Cardiac fibroblast (primary cell): ENCODE data around the gene ATF4.
A peak's percentile ranks its signal among the peaks of the same experiment; 100 is the strongest.

Source experiments
- DNase-seq, 2 donors: peaks; one replicate each; pipeline versions ENCODE4 v3.0.0 to v3.0.0-alpha.2; 2010; ENCODE audit warnings: low read depth in 2 of 2
- H3K4me3 ChIP-seq, 2 donors: replicated peaks in 1 of 2; 1 replicate in 1 of 2; 2 replicates in 1 of 2; pipeline ENCODE4 v1.5.1; 2011; ENCODE audit warnings: low read depth in 2 of 2, low read length in 2 of 2, mild to moderate bottlenecking in 2 of 2, moderate library complexity in 1 of 2
- TF ChIP-seq, protein P1 (sequence below): IDR thresholded peaks from one replicate; pipeline ENCODE4 v1.5.1; 2011; ENCODE audit warnings: low read depth, mild to moderate bottlenecking, low read length, inconsistent platforms

The ATF4 gene

DNA sequence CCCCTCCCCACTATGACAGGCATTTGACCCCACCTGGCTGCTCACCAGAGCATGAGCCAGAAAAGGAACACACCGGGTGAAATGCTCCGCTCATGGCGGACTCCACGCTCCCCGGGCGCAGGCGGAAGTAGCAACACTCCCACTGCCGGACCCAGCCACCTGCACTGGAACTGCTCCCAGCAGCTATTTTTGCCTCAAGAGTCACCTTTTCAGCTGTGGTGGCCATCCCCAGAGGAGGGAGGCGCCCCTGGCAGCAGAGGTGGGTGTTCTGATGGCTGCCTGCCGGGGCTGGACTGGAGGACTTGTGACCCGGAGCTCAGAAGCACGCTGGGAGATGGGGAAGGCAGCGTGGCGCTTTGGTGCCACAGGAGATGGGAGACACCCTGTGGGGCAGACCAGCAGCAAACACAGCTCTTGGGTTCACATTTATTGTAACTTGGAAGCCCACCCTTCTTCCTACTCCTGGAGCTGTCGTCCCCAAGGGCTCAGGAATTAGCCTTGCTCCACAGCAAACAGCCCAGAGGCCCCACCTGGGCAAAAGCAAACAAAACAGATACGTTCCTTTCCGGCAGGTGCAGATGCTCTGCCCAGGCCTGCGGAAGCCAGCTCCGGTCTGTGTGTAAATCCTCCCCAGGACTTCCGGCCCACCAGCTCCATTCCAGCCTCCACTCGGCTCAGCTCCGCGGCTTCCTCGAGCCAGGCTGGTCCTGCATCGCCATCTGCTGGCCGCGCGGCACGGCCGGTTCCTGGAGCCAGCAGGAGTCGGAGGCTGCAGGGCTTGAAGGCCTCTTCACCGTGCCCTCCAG, 8.5 kb downstream of the ATF4 start:
- no peak overlapping the region for H3K4me3 ChIP-seq
- TF ChIP-seq, protein P1, sequence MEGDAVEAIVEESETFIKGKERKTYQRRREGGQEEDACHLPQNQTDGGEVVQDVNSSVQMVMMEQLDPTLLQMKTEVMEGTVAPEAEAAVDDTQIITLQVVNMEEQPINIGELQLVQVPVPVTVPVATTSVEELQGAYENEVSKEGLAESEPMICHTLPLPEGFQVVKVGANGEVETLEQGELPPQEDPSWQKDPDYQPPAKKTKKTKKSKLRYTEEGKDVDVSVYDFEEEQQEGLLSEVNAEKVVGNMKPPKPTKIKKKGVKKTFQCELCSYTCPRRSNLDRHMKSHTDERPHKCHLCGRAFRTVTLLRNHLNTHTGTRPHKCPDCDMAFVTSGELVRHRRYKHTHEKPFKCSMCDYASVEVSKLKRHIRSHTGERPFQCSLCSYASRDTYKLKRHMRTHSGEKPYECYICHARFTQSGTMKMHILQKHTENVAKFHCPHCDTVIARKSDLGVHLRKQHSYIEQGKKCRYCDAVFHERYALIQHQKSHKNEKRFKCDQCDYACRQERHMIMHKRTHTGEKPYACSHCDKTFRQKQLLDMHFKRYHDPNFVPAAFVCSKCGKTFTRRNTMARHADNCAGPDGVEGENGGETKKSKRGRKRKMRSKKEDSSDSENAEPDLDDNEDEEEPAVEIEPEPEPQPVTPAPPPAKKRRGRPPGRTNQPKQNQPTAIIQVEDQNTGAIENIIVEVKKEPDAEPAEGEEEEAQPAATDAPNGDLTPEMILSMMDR = peak; percentile 100

DNA sequence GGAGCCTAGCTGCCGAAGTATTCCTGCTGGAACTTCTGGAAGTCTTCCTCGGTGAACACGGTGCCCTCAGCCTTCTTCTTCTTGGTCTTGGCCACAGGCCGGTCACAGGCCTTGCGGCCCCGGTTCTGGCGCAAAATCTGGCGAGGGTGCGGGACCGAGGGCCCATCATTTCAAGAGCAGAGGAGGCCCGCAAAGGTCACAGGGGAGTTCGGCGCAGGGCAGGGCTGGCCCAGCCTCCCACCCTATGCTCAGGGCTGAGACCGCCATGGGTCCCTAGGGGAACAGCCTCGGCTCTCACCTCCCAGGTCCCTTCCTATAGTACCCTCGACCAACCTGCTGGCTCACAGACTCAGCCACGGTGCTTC, 9.1 kb downstream of the ATF4 start:
- no peak for DNase-seq
- H3K4me3 ChIP-seq = no peak overlapping the region
- TF ChIP-seq, protein P1 = no peak

More for the DNA sequence above, 8.5 kb downstream of the ATF4 start:
- peak; percentile 94 to 96 for DNase-seq

DNA sequence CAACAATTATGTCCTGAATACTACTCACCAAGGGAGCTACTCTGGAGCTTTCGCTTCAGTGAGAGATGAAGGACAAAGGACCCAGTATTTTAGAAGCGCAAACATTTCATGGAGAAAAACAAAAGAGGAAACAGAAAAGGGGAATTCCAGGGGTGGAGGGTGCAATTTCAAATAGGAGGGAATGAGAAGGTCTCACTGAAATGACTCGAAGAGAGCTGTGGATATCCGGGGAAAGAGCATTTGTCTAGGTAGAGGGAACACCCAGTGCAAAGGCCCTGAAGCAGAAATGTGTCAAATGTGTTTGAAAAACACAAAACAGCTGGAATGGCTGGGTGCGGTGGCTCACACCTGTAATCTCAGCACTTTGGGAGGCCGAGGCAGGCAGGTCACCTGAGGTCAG, 9.8 kb downstream of the ATF4 start:
- no peak overlapping the region for H3K4me3 ChIP-seq
- TF ChIP-seq, protein P1 = no peak
- DNase-seq = no peak

DNA sequence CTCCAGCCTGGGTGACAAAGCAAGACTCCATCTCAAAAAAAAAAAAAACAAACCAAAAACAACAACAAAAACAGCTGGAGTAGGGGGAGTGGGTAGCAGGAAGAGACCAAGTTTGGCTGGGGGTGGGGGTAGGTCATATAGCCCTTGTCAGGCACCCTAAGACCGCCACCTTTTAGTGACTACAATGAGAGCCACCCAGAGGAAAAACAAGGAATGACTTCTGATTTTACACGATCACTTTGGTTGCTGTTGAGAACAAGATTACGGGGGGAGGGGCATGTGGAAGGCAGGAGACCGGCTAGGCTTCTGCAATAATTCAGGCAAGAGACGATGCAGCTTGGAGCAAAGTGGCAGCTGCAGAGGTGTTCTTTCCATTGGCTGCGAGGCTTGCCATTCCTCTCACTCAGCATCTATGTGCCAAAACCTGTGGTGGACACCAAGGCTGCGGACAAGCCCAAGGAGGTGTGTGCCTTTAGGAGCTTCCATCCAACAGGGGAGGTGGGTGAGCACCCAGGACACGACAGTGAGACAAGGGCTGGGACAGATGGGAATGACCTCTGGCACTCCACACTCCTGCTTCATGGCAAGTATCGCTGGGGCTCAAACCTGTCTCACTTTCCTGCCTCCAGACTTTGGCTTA, 10.4 kb downstream of the ATF4 start:
- no peak overlapping the region for H3K4me3 ChIP-seq
- peak; percentile 53 to 67 for DNase-seq
- TF ChIP-seq, protein P1 = peak; percentile 22

DNA sequence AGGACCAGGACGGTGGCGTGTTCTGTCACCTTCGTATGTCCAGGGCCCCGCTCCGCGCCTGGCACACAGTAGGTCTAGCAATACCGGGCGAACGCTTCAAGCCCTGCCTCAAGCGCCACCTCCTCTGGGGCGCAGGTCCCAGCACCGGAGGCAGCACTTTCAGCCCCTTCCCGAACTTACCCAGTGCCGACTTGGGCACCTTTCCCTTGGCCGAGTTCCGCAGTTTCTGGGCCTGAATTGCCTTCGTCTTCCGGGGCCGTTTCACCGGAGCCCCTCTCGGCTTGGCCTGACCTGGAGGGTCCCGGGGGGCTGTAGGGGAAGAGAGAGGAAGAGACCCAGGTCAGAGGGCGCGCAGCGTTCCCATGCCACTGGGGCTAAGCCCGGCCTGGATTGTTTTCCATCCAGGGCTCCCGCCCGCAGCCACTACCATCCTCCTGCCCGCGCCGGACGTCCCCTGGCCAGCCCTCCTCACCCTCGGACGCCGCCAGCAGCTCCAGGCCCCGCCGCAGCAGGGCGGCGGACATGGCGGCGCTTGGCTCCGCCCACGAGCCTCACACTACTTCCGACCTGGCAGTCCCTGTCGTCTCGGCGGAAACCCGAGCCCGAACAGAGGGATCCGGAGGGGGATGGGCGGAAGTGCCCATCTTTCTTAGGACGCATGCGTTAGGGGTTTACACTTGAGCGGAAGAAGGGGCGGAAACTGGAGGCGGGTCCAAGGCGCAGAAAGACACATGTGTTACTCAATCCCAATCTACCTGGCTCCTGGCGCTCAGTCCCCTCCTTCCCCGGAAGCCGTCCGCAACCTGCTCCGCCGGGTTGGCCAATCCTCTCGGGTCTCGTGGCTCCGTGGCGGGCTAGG, 12.1 kb downstream of the ATF4 start, which contains the start of gene RPS19BP1:
RPS19BP1 (minus strand) TSS at position 534 of the 859 bp plus-strand sequence; CDS start at position 524, 10 bp downstream.
- peak within 1 kb of the TSS; percentile 94 to 95 for H3K4me3 ChIP-seq
- TF ChIP-seq, protein P1 = no peak
- peak; percentile 99 to 100 for DNase-seq

DNA sequence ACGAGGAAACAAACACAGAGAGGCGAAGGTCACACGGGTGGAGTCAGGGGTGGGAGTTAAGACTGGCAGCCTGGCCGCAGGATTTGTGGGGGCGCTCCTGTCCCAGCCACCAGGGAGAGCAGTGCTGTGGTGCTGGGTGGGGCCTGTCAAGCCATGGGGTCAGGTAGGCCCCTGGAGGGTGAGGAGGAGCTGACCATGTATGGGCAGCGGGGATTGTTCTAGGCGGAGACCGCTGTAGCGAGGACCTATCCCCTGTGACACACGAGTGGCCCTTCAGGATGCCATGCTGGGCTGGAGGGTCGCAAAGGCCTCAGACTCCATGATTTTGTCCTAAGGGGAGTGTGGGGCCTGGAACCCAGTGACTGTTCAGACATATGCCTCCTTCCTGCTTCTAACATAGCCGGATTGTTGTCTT, 13.7 kb downstream of the ATF4 start:
- DNase-seq = no peak
- TF ChIP-seq, protein P1 = no peak
- H3K4me3 ChIP-seq = no peak overlapping the region
